HCT116 (cell line): ENCODE measurements around the gene GABBR2. TPM values are rescaled to one million over a fixed set of nuclear protein-coding genes. Genes with fewer than 3 reads are reported as not detected.

Experiments used
- ATAC-seq: fragments of 200-7000 bp; cut with Tn5 transposase; 2 replicates; pipeline ENCODE4 v1.9.1; 2020; ENCODE audit warnings: mild to moderate bottlenecking, moderate library complexity
- BruUV-seq: library from RNA; stranded (reverse); fragments of 400-500 nt; replicated peaks from 2 replicates; lab custom pipeline; 2021; lab: Mats Ljungman, UMichigan
- CTCF ChIA-PET: fragments of 300-600 bp; sonication (Branson Sonifier 250); formaldehyde crosslinking; loops from one replicate; lab custom pipeline; 2021; ENCODE audit warnings: antibody characterized with exemption; lab: Charles Lee
- POLR2A ChIA-PET: fragments of 300-600, 350-600 bp; sonication (Branson Sonifier 250); formaldehyde crosslinking; loops from one replicate; lab custom pipeline; 2021; ENCODE audit warnings: antibody characterized with exemption; lab: Charles Lee
- RAD21 ChIA-PET, 2 experiments: fragments of 300-600 bp; sonication (Branson Sonifier 250); formaldehyde crosslinking; loops; one replicate each; lab custom pipeline; 2023; ENCODE audit warnings: low total read pairs in 2 of 2; ENCODE audit not compliant: uncharacterized antibody in 2 of 2, unreplicated experiment in 2 of 2, low non-redundant PET in 1 of 2; lab: Charles Lee
- DNase-seq: peaks from one replicate; pipeline ENCODE4 v3.0.0-alpha.2; 2010; ENCODE audit warnings: low read depth, low spot score
- H2AFZ ChIP-seq: fragments of 200-600 bp; shearing (Covaris generic), sonication (generic); 2 replicates; pipeline ENCODE4 v1.6.1; 2017; ENCODE audit warnings: low read depth, mixed run types, mixed read lengths, antibody characterized with exemption, low read length; ENCODE audit not compliant: poor library complexity, severe bottlenecking
- H3K27ac ChIP-seq: 2 replicates; pipeline ENCODE4 v1.5.1; 2012; ENCODE audit warnings: low read depth, low read length
- H3K27me3 ChIP-seq: fragments of 200-600 bp; sonication (generic); 2 replicates; pipeline ENCODE4 v1.6.1; 2016; ENCODE audit warnings: mixed run types, low read length, mixed read lengths; ENCODE audit not compliant: insufficient read depth
- H3K36me3 ChIP-seq, 2 experiments: fragments of 200-500 bp in 1 of 2; fragments of 200-600 bp in 1 of 2; sonication (Bioruptor generic) in 1 of 2; sonication (generic) in 1 of 2; 2 replicates each; pipeline versions ENCODE4 v1.5.1 to v1.6.1; 2014 to 2016; ENCODE audit warnings: low read length in 2 of 2, inconsistent platforms in 1 of 2, mixed read lengths in 1 of 2, mixed run types in 1 of 2; ENCODE audit not compliant: insufficient read depth in 2 of 2, control insufficient read depth in 1 of 2
- H3K4me1 ChIP-seq, 2 experiments: fragments of 200-600 bp in 1 of 2; sonication (generic) in 1 of 2; 2 replicates each; pipeline versions ENCODE4 v1.5.1 to v1.6.1; 2012 to 2017; ENCODE audit warnings: low read length in 2 of 2, inconsistent platforms in 1 of 2, mild to moderate bottlenecking in 1 of 2, mixed read lengths in 1 of 2, mixed run types in 1 of 2, moderate library complexity in 1 of 2; ENCODE audit not compliant: insufficient read depth in 2 of 2, control insufficient read depth in 1 of 2
- H3K4me2 ChIP-seq: fragments of 200-600 bp; sonication (generic); 2 replicates; pipeline ENCODE4 v1.6.1; 2017; ENCODE audit warnings: mixed run types, low read length, mixed read lengths
- H3K4me3 ChIP-seq, 2 experiments: fragments of 200-600 bp in 1 of 2; sonication (generic) in 1 of 2; replicated peaks in 1 of 2; 2 replicates each; pipeline ENCODE4 v1.5.1; 2011 to 2016; ENCODE audit warnings: low read length in 2 of 2, control low read depth in 1 of 2, low read depth in 1 of 2, mild to moderate bottlenecking in 1 of 2, mixed read lengths in 1 of 2, mixed run types in 1 of 2
- H3K79me2 ChIP-seq: fragments of 200-600 bp; sonication (generic); 2 replicates; pipeline ENCODE4 v1.6.1; 2017; ENCODE audit warnings: mild to moderate bottlenecking, mixed run types, low read length, moderate library complexity, mixed read lengths; ENCODE audit not compliant: insufficient read depth
- H3K9ac ChIP-seq: fragments of 200-600 bp; sonication (generic); 2 replicates; pipeline ENCODE4 v1.6.1; 2016; ENCODE audit warnings: low read length, mixed read lengths
- H3K9me2 ChIP-seq: fragments of 200-600 bp; sonication (generic), shearing (Covaris generic); 2 replicates; pipeline ENCODE4 v1.6.1; 2017; ENCODE audit warnings: mixed run types, mild to moderate bottlenecking, moderate library complexity; ENCODE audit not compliant: insufficient read depth
- H3K9me3 ChIP-seq, 2 experiments: fragments of 200-500 bp in 1 of 2; fragments of 200-600 bp in 1 of 2; sonication (Bioruptor generic) in 1 of 2; sonication (generic) in 1 of 2; 2 replicates each; pipeline ENCODE4 v1.6.1; 2014 to 2017; ENCODE audit warnings: low read length in 2 of 2, mixed read lengths in 2 of 2, inconsistent platforms in 1 of 2, low read depth in 1 of 2, mild to moderate bottlenecking in 1 of 2, mixed run types in 1 of 2, moderate library complexity in 1 of 2; ENCODE audit not compliant: control insufficient read depth in 1 of 2, insufficient read depth in 1 of 2
- H4K20me1 ChIP-seq: fragments of 200-600 bp; sonication (generic), shearing (Covaris generic); 2 replicates; pipeline ENCODE4 v1.6.1; 2017; ENCODE audit warnings: mixed run types, mild to moderate bottlenecking, moderate library complexity; ENCODE audit not compliant: insufficient read depth
- FOSL1 ChIP-seq: IDR thresholded peaks from 2 replicates; pipeline ENCODE4 v1.6.1; 2012; ENCODE audit warnings: low read depth
- SRF ChIP-seq: IDR thresholded peaks from 2 replicates; pipeline ENCODE4 v1.6.1; 2012; ENCODE audit warnings: low read depth
- ZFX ChIP-seq: fragments of 450-650 bp; IDR thresholded peaks from 2 replicates; pipeline ENCODE4 v1.6.1; 2017
- ZNF274 ChIP-seq: fragments of 200-500 bp; sonication (Bioruptor generic); IDR thresholded peaks from 2 replicates; pipeline ENCODE4 v1.6.1; 2014; ENCODE audit warnings: mild to moderate bottlenecking, low read depth, low read length, inconsistent platforms
- intact Hi-C: fragments of 100-400 bp; cut with micrococcal nuclease; formaldehyde crosslinking; loops from 2 replicates; pipeline ENCODE4 v1.10.0; 2022
- total RNA-seq: library from RNA; stranded (reverse); gene quantifications from one replicate; pipeline ENCODE4 v1.2.1, GENCODE V29; 2021; ENCODE audit not compliant: unreplicated experiment
- TF ChIP-seq, protein P1 (sequence below): IDR thresholded peaks from 2 replicates; pipeline ENCODE4 v1.6.1; 2012; ENCODE audit warnings: low read depth
- TF ChIP-seq, protein P2 (sequence below): IDR thresholded peaks from 2 replicates; pipeline ENCODE4 v1.6.1; 2011; ENCODE audit warnings: mild to moderate bottlenecking, low read length, moderate library complexity; ENCODE audit not compliant: insufficient replicate concordance; ENCODE audit errors: extremely low read depth

The GABBR2 gene
- total RNA-seq, 1 experiment from 2014 or later: 0.15 TPM

DNA sequence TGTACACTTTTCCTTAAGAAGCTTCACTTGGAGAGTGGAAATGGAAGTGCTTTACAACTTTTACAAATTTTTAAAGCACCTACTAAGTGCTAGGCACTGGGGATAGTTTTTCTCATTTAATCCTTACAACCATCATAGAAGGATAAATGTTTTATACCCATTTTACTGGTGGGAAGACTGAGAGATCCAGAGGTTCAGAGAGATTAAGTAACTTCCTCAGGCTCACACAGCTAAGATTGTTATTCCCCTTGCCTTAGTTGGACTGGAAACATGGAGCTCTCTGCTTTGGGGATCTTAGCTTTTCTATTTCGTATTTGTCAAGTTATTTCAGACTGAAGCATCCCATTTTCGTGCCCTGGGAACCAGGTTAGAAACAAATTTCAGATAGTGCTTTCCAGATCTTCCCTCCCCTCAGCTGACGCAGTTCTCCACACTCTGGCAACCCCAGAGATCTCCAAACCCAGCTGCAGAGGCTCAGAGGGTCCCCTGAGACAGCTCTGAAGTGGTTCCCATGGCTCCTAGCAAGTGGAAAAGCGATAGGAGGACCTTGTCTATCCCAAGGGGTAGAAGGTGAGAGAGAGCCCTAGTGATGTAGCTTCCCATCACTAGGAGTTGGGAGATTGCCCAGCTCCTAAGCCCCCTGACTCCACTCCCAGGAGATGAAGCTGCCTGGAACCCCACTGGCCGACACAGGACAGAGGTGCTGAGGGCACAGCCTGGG, 16.2 kb upstream of the GABBR2 start:
- Histone ChIP-seq H2AFZ (no peak overlapping the region), H3K79me2 (no peaks in the 10 kb centered on the region), H4K20me1 (no peaks in the 10 kb centered on the region), H3K36me3 (no peaks in the 10 kb centered on the region), H3K4me2 (no peak overlapping the region), H3K9me2 (no peaks in the 10 kb centered on the region), H3K9ac (no peak overlapping the region), H3K27me3 (peaks cover 33% of the 10 kb centered on the region), H3K4me3 (no peak overlapping the region), H3K9me3 (no peaks in the 10 kb centered on the region), H3K27ac (no peak overlapping the region), H3K4me1 (no peaks in the 10 kb centered on the region)
- DNase-seq (no peak), ATAC-seq (no peak)
- TF ChIP-seq SRF (no peak), ZFX (no peak), FOSL1 (no peak), ZNF274 (no peak)
- TF ChIP-seq, protein P1, sequence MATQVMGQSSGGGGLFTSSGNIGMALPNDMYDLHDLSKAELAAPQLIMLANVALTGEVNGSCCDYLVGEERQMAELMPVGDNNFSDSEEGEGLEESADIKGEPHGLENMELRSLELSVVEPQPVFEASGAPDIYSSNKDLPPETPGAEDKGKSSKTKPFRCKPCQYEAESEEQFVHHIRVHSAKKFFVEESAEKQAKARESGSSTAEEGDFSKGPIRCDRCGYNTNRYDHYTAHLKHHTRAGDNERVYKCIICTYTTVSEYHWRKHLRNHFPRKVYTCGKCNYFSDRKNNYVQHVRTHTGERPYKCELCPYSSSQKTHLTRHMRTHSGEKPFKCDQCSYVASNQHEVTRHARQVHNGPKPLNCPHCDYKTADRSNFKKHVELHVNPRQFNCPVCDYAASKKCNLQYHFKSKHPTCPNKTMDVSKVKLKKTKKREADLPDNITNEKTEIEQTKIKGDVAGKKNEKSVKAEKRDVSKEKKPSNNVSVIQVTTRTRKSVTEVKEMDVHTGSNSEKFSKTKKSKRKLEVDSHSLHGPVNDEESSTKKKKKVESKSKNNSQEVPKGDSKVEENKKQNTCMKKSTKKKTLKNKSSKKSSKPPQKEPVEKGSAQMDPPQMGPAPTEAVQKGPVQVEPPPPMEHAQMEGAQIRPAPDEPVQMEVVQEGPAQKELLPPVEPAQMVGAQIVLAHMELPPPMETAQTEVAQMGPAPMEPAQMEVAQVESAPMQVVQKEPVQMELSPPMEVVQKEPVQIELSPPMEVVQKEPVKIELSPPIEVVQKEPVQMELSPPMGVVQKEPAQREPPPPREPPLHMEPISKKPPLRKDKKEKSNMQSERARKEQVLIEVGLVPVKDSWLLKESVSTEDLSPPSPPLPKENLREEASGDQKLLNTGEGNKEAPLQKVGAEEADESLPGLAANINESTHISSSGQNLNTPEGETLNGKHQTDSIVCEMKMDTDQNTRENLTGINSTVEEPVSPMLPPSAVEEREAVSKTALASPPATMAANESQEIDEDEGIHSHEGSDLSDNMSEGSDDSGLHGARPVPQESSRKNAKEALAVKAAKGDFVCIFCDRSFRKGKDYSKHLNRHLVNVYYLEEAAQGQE: no peak
- TF ChIP-seq, protein P2, sequence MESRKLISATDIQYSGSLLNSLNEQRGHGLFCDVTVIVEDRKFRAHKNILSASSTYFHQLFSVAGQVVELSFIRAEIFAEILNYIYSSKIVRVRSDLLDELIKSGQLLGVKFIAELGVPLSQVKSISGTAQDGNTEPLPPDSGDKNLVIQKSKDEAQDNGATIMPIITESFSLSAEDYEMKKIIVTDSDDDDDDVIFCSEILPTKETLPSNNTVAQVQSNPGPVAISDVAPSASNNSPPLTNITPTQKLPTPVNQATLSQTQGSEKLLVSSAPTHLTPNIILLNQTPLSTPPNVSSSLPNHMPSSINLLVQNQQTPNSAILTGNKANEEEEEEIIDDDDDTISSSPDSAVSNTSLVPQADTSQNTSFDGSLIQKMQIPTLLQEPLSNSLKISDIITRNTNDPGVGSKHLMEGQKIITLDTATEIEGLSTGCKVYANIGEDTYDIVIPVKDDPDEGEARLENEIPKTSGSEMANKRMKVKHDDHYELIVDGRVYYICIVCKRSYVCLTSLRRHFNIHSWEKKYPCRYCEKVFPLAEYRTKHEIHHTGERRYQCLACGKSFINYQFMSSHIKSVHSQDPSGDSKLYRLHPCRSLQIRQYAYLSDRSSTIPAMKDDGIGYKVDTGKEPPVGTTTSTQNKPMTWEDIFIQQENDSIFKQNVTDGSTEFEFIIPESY: no peak
- no TSS peak for BruUV-seq
- intact Hi-C loops: no loop called here
- POLR2A ChIA-PET: no interaction called here
- RAD21 ChIA-PET: no interaction called here
- CTCF ChIA-PET: no interaction called here
